ENCODE data around the gene MATN1. TPM values are rescaled to one million over a fixed set of nuclear protein-coding genes. Genes with fewer than 3 reads are reported as not detected.

MATN1 gene
- total and polyA plus RNA-seq, 2 experiments from 2014 or later: 0.36 to 1.4 TPM

- Histone ChIP-seq H3K9me3 (ENCODE audit: low read depth) (no peaks in the 10 kb centered on the region), H3K27me3 (no peaks in the 10 kb centered on the region), H3K27ac (no peak overlapping the region), H3K36me3 (no peaks in the 10 kb centered on the region), H3K4me1 (ENCODE audit: low read depth) (no peaks in the 10 kb centered on the region), H3K4me3 (no peak overlapping the region)
- no peak for TF ChIP-seq CTCF (IDR thresholded peaks at IDR 0.05; ENCODE audit: low read depth, low read length)
- DNase-seq (ENCODE audit: low read depth in 1 of 2, low spot score in 1 of 2): peak in 1 of 2 donors; percentile 46
Measured at GRCh38 chr1:30670240-30671060, 52.9 kb downstream of the MATN1 start.

GRCh38 chr1:30668546-30669327, 54.6 kb downstream of the MATN1 start:
- DNase-seq (ENCODE audit: low read depth in 1 of 2, low spot score in 1 of 2): no peak
- TF ChIP-seq CTCF (IDR thresholded peaks at IDR 0.05; ENCODE audit: low read depth, low read length): no peak

DNA sequence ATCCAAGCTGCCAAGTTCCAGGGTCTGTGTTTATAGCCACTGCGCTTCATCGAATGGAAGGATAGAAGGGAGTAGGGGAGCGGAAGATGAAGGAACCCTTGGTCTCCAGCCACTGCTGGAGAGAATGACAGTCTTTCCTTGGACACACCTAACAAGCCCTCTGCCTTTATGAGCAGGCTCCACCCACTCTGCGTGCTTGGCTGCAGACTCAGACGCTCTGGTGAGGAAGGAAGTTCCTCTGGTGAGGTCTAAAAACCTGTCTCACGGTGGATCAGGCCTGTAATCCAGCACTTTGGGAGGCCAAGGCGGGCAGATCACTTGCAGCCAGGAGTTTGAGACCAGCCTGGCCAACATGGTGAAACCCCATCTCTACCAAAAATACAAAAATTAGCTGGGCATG, 55.4 kb downstream of the MATN1 start:
- TF ChIP-seq CTCF (IDR thresholded peaks at IDR 0.05; ENCODE audit: low read depth, low read length): no peak
- no peaks in the 10 kb centered on the region for H3K4me1 ChIP-seq (ENCODE audit: low read depth)
- H3K27me3 ChIP-seq: no peaks in the 10 kb centered on the region
- no peaks in the 10 kb centered on the region for H3K36me3 ChIP-seq
- H3K4me3 ChIP-seq: no peak overlapping the region
- no peaks in the 10 kb centered on the region for H3K9me3 ChIP-seq (ENCODE audit: low read depth)
- H3K27ac ChIP-seq: no peak overlapping the region
- no peak for DNase-seq (ENCODE audit: low read depth in 1 of 2, low spot score in 1 of 2)

More at GRCh38 chr1:30668546-30669327, 54.6 kb downstream of the MATN1 start:
- Histone ChIP-seq H3K9me3 (ENCODE audit: low read depth) (no peaks in the 10 kb centered on the region), H3K27me3 (no peaks in the 10 kb centered on the region), H3K4me3 (no peak overlapping the region), H3K27ac (no peak overlapping the region), H3K36me3 (no peaks in the 10 kb centered on the region), H3K4me1 (ENCODE audit: low read depth) (no peaks in the 10 kb centered on the region)

DNA sequence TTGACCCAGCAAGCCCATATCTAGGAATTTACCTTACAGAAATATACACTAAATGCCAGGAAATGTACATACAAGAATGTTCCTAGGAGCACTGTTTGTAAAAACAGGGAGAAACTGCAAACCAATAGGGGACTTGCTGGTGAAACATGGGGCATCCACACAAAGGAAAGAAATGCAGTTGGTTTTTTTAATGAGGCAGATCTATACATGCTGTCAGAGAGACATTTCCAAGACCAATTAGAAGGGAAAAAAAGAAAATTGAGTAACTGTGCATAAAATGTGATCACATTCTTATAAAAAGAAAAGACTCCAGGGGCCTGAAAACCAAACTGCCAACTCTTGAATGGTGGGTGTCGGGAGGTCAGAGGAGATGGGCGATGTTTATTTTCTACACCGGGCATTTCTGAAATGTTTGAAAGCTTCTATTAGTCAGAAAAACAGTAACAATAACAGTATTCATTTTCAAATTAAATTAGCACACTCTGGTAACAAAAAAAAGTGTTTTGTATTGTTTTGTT, 56.6 kb downstream of the MATN1 start:
- H3K4me1 ChIP-seq (ENCODE audit: low read depth): no peaks in the 10 kb centered on the region
- H3K27ac ChIP-seq: no peak overlapping the region
- no peak for TF ChIP-seq CTCF (IDR thresholded peaks at IDR 0.05; ENCODE audit: low read depth, low read length)
- H3K9me3 ChIP-seq (ENCODE audit: low read depth): no peaks in the 10 kb centered on the region
- no peak for DNase-seq (ENCODE audit: low read depth in 1 of 2, low spot score in 1 of 2)
- H3K36me3 ChIP-seq: no peaks in the 10 kb centered on the region
- H3K4me3 ChIP-seq: no peak overlapping the region
- H3K27me3 ChIP-seq: no peaks in the 10 kb centered on the region

- Histone ChIP-seq H3K36me3 (no peaks in the 10 kb centered on the region), H3K4me1 (ENCODE audit: low read depth) (no peaks in the 10 kb centered on the region), H3K9me3 (ENCODE audit: low read depth) (no peaks in the 10 kb centered on the region), H3K4me3 (no peak overlapping the region), H3K27me3 (no peaks in the 10 kb centered on the region), H3K27ac (no peak overlapping the region)
- no peak for TF ChIP-seq CTCF (IDR thresholded peaks at IDR 0.05; ENCODE audit: low read depth, low read length)
- no peak for DNase-seq (ENCODE audit: low read depth in 1 of 2, low spot score in 1 of 2)
Measured at GRCh38 chr1:30665216-30666010, 58.0 kb downstream of the MATN1 start.
